Measurements from ENCODE around the gene SFRP5. TPM values are rescaled to one million over a fixed set of nuclear protein-coding genes. Genes with fewer than 3 reads are reported as not detected.

SFRP5 gene
- total and polyA plus RNA-seq, 10 of the 15 experiments (the other 5 are each of a cell fraction or from before 2014, with no cell fraction given), result not detected

DNA sequence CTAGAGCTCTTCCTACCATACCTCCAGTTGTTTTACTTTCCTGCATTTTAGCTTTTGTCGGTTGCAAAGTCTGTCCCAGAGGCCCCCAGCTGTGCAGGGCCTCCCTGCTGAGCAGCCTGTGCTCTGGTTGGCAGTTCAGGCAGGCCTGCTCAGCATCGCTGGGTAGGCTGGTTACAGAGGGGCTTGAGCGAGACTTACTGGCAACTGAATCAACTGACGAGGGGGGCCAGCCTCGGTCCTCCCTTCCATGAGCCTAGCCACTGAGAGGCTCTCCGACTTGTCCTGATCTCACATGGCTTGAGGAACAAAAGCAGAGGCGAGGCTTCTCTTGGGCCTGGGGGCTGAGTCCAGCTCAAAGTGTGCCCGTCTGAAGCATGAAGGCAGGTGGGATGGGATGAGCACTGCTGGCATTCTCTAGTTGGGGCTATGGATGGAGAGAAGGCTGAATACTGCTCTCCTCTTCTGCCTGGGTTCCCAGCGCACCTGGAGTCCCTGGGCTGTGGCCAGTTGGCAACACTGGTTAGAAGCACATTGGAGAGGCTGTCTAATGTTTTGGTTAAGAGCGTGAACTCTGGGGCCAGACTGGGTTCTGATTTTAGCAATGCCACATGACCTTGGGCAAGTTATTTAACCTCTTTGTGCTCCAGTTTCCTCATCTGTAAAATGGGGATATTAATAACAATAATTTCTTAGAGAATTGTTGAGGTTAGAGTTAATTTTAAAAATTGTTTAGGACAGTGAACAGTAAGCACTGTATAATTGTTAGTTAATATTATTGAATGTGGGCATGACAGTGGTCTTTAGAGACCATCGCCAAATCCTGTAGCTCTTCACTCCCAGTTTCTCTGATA lies 6.9 kb upstream of the SFRP5 start:
- ChIA-PET RAD21 (ENCODE audit: unreplicated experiment) (no interaction called here), CTCF (no interaction called here), POLR2A (no interaction called here), SMC1A (ENCODE audit: uncharacterized antibody, unreplicated experiment) (no interaction called here)
- Histone ChIP-seq H3K27ac (ENCODE audit: control insufficient read depth, insufficient read depth) (no peak overlapping the region), H3K36me3 (ENCODE audit: control insufficient read depth in 2 of 2, insufficient read depth in 2 of 2, low read length in 1 of 2) (no peaks in the 10 kb centered on the region), H3K4me3 (no peak overlapping the region), H3K4me2 (ENCODE audit: control insufficient read depth, insufficient read depth) (no peak overlapping the region), H3K79me2 (ENCODE audit: control insufficient read depth, insufficient read depth, low read length) (no peaks in the 10 kb centered on the region), H3K27me3 (replicated peaks in 1 of 2; ENCODE audit: control insufficient read depth in 2 of 2, insufficient read depth in 2 of 2, low read length in 1 of 2) (no peaks in the 10 kb centered on the region), H3K4me1 (ENCODE audit: control insufficient read depth, insufficient read depth, low read length) (no peaks in the 10 kb centered on the region), H2AFZ (ENCODE audit: control insufficient read depth, low read depth, low read length) (no peak overlapping the region), H3K9me3 (replicated peaks; ENCODE audit: control insufficient read depth, insufficient read depth, low read length) (no peaks in the 10 kb centered on the region), H4K20me1 (ENCODE audit: control insufficient read depth, insufficient read depth) (no peaks in the 10 kb centered on the region; the same call in 1 of the 2 replicates), H3K9ac (ENCODE audit: control insufficient read depth, insufficient read depth, low read length) (no peak overlapping the region)
- no peak for ATAC-seq
- FAIRE-seq, result no peak
- intact Hi-C loops (cut with micrococcal nuclease; ENCODE audit: unreplicated experiment), result no loop called here
- BruUV-seq (replicated peaks), result no TSS peak
- WGBS (ENCODE audit: insufficient coverage, insufficient replicate concordance, low lambda C conversion rate, missing lambda C conversion rate), result 43% methylated on average over 11 of the region's 11 CpGs
- DNase-seq (ENCODE audit: low read depth, low spot score), result no peak
- in situ Hi-C loops (cut with MboI), result no loop called here
- TF ChIP-seq, protein P1, sequence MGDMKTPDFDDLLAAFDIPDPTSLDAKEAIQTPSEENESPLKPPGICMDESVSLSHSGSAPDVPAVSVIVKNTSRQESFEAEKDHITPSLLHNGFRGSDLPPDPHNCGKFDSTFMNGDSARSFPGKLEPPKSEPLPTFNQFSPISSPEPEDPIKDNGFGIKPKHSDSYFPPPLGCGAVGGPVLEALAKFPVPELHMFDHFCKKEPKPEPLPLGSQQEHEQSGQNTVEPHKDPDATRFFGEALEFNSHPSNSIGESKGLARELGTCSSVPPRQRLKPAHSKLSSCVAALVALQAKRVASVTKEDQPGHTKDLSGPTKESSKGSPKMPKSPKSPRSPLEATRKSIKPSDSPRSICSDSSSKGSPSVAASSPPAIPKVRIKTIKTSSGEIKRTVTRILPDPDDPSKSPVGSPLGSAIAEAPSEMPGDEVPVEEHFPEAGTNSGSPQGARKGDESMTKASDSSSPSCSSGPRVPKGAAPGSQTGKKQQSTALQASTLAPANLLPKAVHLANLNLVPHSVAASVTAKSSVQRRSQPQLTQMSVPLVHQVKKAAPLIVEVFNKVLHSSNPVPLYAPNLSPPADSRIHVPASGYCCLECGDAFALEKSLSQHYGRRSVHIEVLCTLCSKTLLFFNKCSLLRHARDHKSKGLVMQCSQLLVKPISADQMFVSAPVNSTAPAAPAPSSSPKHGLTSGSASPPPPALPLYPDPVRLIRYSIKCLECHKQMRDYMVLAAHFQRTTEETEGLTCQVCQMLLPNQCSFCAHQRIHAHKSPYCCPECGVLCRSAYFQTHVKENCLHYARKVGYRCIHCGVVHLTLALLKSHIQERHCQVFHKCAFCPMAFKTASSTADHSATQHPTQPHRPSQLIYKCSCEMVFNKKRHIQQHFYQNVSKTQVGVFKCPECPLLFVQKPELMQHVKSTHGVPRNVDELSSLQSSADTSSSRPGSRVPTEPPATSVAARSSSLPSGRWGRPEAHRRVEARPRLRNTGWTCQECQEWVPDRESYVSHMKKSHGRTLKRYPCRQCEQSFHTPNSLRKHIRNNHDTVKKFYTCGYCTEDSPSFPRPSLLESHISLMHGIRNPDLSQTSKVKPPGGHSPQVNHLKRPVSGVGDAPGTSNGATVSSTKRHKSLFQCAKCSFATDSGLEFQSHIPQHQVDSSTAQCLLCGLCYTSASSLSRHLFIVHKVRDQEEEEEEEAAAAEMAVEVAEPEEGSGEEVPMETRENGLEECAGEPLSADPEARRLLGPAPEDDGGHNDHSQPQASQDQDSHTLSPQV (IDR thresholded peaks at IDR 0.05), result no peak
- TF ChIP-seq, protein P2, sequence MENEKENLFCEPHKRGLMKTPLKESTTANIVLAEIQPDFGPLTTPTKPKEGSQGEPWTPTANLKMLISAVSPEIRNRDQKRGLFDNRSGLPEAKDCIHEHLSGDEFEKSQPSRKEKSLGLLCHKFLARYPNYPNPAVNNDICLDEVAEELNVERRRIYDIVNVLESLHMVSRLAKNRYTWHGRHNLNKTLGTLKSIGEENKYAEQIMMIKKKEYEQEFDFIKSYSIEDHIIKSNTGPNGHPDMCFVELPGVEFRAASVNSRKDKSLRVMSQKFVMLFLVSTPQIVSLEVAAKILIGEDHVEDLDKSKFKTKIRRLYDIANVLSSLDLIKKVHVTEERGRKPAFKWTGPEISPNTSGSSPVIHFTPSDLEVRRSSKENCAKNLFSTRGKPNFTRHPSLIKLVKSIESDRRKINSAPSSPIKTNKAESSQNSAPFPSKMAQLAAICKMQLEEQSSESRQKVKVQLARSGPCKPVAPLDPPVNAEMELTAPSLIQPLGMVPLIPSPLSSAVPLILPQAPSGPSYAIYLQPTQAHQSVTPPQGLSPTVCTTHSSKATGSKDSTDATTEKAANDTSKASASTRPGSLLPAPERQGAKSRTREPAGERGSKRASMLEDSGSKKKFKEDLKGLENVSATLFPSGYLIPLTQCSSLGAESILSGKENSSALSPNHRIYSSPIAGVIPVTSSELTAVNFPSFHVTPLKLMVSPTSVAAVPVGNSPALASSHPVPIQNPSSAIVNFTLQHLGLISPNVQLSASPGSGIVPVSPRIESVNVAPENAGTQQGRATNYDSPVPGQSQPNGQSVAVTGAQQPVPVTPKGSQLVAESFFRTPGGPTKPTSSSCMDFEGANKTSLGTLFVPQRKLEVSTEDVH (IDR thresholded peaks at IDR 0.05; ENCODE audit: low read depth, partially characterized antibody), result no peak
- TF ChIP-seq BACH1 (IDR thresholded peaks at IDR 0.05; ENCODE audit: borderline replicate concordance) (no peak), SREBF2 (IDR thresholded peaks at IDR 0.05; ENCODE audit: low read length) (no peak), NR2C1 (IDR thresholded peaks at IDR 0.05) (no peak)
- TF ChIP-seq, protein P3, sequence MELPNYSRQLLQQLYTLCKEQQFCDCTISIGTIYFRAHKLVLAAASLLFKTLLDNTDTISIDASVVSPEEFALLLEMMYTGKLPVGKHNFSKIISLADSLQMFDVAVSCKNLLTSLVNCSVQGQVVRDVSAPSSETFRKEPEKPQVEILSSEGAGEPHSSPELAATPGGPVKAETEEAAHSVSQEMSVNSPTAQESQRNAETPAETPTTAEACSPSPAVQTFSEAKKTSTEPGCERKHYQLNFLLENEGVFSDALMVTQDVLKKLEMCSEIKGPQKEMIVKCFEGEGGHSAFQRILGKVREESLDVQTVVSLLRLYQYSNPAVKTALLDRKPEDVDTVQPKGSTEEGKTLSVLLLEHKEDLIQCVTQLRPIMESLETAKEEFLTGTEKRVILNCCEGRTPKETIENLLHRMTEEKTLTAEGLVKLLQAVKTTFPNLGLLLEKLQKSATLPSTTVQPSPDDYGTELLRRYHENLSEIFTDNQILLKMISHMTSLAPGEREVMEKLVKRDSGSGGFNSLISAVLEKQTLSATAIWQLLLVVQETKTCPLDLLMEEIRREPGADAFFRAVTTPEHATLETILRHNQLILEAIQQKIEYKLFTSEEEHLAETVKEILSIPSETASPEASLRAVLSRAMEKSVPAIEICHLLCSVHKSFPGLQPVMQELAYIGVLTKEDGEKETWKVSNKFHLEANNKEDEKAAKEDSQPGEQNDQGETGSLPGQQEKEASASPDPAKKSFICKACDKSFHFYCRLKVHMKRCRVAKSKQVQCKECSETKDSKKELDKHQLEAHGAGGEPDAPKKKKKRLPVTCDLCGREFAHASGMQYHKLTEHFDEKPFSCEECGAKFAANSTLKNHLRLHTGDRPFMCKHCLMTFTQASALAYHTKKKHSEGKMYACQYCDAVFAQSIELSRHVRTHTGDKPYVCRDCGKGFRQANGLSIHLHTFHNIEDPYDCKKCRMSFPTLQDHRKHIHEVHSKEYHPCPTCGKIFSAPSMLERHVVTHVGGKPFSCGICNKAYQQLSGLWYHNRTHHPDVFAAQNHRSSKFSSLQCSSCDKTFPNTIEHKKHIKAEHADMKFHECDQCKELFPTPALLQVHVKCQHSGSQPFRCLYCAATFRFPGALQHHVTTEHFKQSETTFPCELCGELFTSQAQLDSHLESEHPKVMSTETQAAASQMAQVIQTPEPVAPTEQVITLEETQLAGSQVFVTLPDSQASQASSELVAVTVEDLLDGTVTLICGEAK (IDR thresholded peaks at IDR 0.05; ENCODE audit: borderline replicate concordance), result no peak
- TF ChIP-seq, protein P4, sequence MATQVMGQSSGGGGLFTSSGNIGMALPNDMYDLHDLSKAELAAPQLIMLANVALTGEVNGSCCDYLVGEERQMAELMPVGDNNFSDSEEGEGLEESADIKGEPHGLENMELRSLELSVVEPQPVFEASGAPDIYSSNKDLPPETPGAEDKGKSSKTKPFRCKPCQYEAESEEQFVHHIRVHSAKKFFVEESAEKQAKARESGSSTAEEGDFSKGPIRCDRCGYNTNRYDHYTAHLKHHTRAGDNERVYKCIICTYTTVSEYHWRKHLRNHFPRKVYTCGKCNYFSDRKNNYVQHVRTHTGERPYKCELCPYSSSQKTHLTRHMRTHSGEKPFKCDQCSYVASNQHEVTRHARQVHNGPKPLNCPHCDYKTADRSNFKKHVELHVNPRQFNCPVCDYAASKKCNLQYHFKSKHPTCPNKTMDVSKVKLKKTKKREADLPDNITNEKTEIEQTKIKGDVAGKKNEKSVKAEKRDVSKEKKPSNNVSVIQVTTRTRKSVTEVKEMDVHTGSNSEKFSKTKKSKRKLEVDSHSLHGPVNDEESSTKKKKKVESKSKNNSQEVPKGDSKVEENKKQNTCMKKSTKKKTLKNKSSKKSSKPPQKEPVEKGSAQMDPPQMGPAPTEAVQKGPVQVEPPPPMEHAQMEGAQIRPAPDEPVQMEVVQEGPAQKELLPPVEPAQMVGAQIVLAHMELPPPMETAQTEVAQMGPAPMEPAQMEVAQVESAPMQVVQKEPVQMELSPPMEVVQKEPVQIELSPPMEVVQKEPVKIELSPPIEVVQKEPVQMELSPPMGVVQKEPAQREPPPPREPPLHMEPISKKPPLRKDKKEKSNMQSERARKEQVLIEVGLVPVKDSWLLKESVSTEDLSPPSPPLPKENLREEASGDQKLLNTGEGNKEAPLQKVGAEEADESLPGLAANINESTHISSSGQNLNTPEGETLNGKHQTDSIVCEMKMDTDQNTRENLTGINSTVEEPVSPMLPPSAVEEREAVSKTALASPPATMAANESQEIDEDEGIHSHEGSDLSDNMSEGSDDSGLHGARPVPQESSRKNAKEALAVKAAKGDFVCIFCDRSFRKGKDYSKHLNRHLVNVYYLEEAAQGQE (IDR thresholded peaks at IDR 0.05; ENCODE audit: low read depth, low read length), result no peak
